ENCODE measurements around the gene TBC1D22A. TPM values are rescaled to one million over a fixed set of nuclear protein-coding genes. Genes with fewer than 3 reads are reported as not detected.

TBC1D22A gene
- total and polyA plus RNA-seq, 4 donors = 4.1 to 12.4 (median 8.4) TPM

DNA sequence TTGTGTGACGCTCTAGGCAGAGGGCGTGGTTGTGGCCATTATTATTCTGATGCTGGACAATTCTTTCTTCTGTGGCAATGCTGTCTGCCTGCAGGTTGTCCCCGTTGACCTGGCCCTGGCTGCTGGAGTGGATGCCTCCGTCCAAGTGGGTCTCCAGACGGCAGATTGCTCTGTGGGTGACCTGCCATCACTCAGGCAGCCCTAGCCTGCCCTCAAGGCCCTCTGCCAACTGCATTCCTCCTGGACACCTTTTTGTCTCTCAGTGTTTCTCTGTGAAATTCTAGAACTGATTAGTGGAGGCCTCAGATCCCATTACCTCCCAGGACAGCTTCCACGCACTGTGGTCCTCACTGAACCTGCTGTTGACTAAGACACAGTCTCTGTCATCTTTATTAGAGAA is 86.7 kb downstream of the TBC1D22A start:
- no peaks in the 10 kb centered on the region for H3K4me1 ChIP-seq (ENCODE audit: control insufficient read depth in 4 of 4, insufficient read depth in 4 of 4, low read length in 3 of 4)
- TF ChIP-seq, protein P1, sequence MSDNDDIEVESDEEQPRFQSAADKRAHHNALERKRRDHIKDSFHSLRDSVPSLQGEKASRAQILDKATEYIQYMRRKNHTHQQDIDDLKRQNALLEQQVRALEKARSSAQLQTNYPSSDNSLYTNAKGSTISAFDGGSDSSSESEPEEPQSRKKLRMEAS (IDR thresholded peaks at IDR 0.05) = no peak
- TF ChIP-seq FOXA2 (IDR thresholded peaks at IDR 0.05) = no peak
- TF ChIP-seq, protein P2, sequence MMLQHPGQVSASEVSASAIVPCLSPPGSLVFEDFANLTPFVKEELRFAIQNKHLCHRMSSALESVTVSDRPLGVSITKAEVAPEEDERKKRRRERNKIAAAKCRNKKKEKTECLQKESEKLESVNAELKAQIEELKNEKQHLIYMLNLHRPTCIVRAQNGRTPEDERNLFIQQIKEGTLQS (IDR thresholded peaks at IDR 0.05) = no peak
- TF ChIP-seq HNF4G (IDR thresholded peaks at IDR 0.05) = no peak
- no peak for TF ChIP-seq NR2F2 (IDR thresholded peaks at IDR 0.05)
- TF ChIP-seq EGR1 (IDR thresholded peaks at IDR 0.05; ENCODE audit: low read depth in 2 of 2) = no peak
- no peak for TF ChIP-seq FOXA1 (IDR thresholded peaks at IDR 0.05)
- TF ChIP-seq ZBTB33 (IDR thresholded peaks at IDR 0.05) = no peak
- no peak for TF ChIP-seq HNF4A (conservative IDR thresholded peaks at IDR 0.05)
- TF ChIP-seq GABPA (IDR thresholded peaks at IDR 0.05 in 1 of 2, conservative IDR thresholded peaks at IDR 0.05 in 1 of 2) = no peak
- no peak for TF ChIP-seq RXRA (IDR thresholded peaks at IDR 0.05)
- TF ChIP-seq TAF1 (conservative IDR thresholded peaks at IDR 0.05) = no peak
- TF ChIP-seq SP1 (IDR thresholded peaks at IDR 0.05) = no peak
- WGBS = 95% methylated on average over 6 of the region's 6 CpGs
- H3K27ac ChIP-seq (ENCODE audit: low read depth in 1 of 2, low read length in 2 of 2) = no peak overlapping the region
- peak; percentile 16 for DNase-seq (ENCODE audit: low spot score)
- H3K9me3 ChIP-seq (ENCODE audit: control insufficient read depth in 4 of 4, low read length in 3 of 4) = no peaks in the 10 kb centered on the region
- H3K27me3 ChIP-seq (ENCODE audit: control insufficient read depth in 4 of 4, insufficient read depth in 4 of 4, low read length in 3 of 4) = no peaks in the 10 kb centered on the region
- no peak overlapping the region for H3K4me3 ChIP-seq (ENCODE audit: low read depth in 1 of 3, low read length in 3 of 3)
- no peak overlapping the region for H3K9ac ChIP-seq (ENCODE audit: low read depth in 1 of 2, low read length in 2 of 2)
- peaks cover 0 to 2% (median 0%) of the 10 kb centered on the region in 4 donors for H3K36me3 ChIP-seq (ENCODE audit: control insufficient read depth in 4 of 4, insufficient read depth in 3 of 4, low read depth in 1 of 4, low read length in 3 of 4)

- H3K27me3 ChIP-seq (ENCODE audit: control insufficient read depth in 4 of 4, insufficient read depth in 4 of 4, low read length in 3 of 4) = no peaks in the 10 kb centered on the region
- no peaks in the 10 kb centered on the region for H3K4me1 ChIP-seq (ENCODE audit: control insufficient read depth in 4 of 4, insufficient read depth in 4 of 4, low read length in 3 of 4)
- DNase-seq (ENCODE audit: low spot score) = peak; percentile 31
- no peak for TF ChIP-seq CTCF (IDR thresholded peaks at IDR 0.05; ENCODE audit: low read depth, low read length, missing input control)
- no peak for TF ChIP-seq ZBTB33 (IDR thresholded peaks at IDR 0.05)
- TF ChIP-seq RXRA (IDR thresholded peaks at IDR 0.05) = no peak
- TF ChIP-seq, protein P3, sequence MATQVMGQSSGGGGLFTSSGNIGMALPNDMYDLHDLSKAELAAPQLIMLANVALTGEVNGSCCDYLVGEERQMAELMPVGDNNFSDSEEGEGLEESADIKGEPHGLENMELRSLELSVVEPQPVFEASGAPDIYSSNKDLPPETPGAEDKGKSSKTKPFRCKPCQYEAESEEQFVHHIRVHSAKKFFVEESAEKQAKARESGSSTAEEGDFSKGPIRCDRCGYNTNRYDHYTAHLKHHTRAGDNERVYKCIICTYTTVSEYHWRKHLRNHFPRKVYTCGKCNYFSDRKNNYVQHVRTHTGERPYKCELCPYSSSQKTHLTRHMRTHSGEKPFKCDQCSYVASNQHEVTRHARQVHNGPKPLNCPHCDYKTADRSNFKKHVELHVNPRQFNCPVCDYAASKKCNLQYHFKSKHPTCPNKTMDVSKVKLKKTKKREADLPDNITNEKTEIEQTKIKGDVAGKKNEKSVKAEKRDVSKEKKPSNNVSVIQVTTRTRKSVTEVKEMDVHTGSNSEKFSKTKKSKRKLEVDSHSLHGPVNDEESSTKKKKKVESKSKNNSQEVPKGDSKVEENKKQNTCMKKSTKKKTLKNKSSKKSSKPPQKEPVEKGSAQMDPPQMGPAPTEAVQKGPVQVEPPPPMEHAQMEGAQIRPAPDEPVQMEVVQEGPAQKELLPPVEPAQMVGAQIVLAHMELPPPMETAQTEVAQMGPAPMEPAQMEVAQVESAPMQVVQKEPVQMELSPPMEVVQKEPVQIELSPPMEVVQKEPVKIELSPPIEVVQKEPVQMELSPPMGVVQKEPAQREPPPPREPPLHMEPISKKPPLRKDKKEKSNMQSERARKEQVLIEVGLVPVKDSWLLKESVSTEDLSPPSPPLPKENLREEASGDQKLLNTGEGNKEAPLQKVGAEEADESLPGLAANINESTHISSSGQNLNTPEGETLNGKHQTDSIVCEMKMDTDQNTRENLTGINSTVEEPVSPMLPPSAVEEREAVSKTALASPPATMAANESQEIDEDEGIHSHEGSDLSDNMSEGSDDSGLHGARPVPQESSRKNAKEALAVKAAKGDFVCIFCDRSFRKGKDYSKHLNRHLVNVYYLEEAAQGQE (IDR thresholded peaks at IDR 0.05) = no peak
- no peak for TF ChIP-seq RAD21 (IDR thresholded peaks at IDR 0.05)
- TF ChIP-seq, protein P2 (IDR thresholded peaks at IDR 0.05) = no peak
- no peak for TF ChIP-seq EGR1 (IDR thresholded peaks at IDR 0.05; ENCODE audit: low read depth in 2 of 2)
- no peak for TF ChIP-seq JUND (IDR thresholded peaks at IDR 0.05)
- TF ChIP-seq NR2F2 (IDR thresholded peaks at IDR 0.05) = no peak
- TF ChIP-seq GABPA (IDR thresholded peaks at IDR 0.05 in 1 of 2, conservative IDR thresholded peaks at IDR 0.05 in 1 of 2) = no peak
- no peak overlapping the region for H3K9ac ChIP-seq (ENCODE audit: low read depth in 1 of 2, low read length in 2 of 2)
- H3K36me3 ChIP-seq (ENCODE audit: control insufficient read depth in 4 of 4, insufficient read depth in 3 of 4, low read depth in 1 of 4, low read length in 3 of 4) = peaks cover 0 to 2% (median 0%) of the 10 kb centered on the region in 4 donors
- WGBS = 97% methylated on average over 6 of the region's 6 CpGs
- no peaks in the 10 kb centered on the region for H3K9me3 ChIP-seq (ENCODE audit: control insufficient read depth in 4 of 4, low read length in 3 of 4)
- H3K27ac ChIP-seq (ENCODE audit: low read depth in 1 of 2, low read length in 2 of 2) = no peak overlapping the region
- H3K4me3 ChIP-seq (ENCODE audit: low read depth in 1 of 3, low read length in 3 of 3) = no peak overlapping the region
These were observed 87.5 kb downstream of the TBC1D22A start for GRCh38 chr22:46849951-46850350.
